ENCODE data around the gene TAF1D.

TAF1D gene

DNA sequence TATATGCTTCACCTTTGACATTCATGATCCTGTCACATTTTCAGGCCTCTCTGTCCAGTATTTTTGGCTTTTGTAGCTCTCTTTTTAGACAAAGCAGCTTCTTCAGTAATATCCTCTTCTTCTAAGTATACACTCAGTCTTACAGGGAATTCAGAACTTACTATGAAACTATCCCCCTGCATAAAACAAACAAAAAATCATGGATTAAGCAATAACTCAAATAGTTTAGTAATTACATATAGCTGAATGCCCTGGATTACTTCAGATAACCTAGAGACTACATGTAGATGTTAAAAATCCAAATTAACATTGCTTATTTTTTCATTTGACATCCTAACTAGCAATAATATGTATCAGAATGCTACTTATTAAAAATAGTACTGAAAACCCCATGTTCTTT lies 5.2 kb downstream of the TAF1D start:
- no peak overlapping the region for H2AFZ ChIP-seq (ENCODE audit: insufficient read depth, low read length, poor library complexity)
- no peaks in the 10 kb centered on the region for H3K4me1 ChIP-seq (ENCODE audit: control insufficient read depth in 1 of 2, insufficient read depth in 2 of 2, low read length in 2 of 2)
- H3K9me3 ChIP-seq (ENCODE audit: insufficient read depth, low read depth, low read length): no peaks in the 10 kb centered on the region
- no peak overlapping the region for H2BK12ac ChIP-seq (ENCODE audit: low read length)
- no peak for DNase-seq
- H4K91ac ChIP-seq (ENCODE audit: low read depth, low read length): no peak overlapping the region
- no peaks in the 10 kb centered on the region for H3K27me3 ChIP-seq (ENCODE audit: insufficient read depth, low read length)
- H3K36me3 ChIP-seq (ENCODE audit: control insufficient read depth in 1 of 2, insufficient read depth in 2 of 2, low read length in 2 of 2): peaks cover 16 to 24% of the 10 kb centered on the region in 2 experiments
- no peak overlapping the region for H3K4me3 ChIP-seq (ENCODE audit: low read depth, low read length)
- H3K79me2 ChIP-seq (ENCODE audit: control insufficient read depth, insufficient read depth, low read length, poor library complexity): peaks cover 9% of the 10 kb centered on the region
- no peak overlapping the region for H2BK5ac ChIP-seq (ENCODE audit: low read depth, low read length, poor library complexity)
- H3K4me2 ChIP-seq (ENCODE audit: low read length): no peak overlapping the region
- H4K12ac ChIP-seq (ENCODE audit: low read depth, low read length): no peak overlapping the region
- no peak overlapping the region for H3K23ac ChIP-seq (ENCODE audit: low read length)
- no peak overlapping the region for H3K4ac ChIP-seq (ENCODE audit: low read depth, low read length)
- no peak overlapping the region for H2BK120ac ChIP-seq (ENCODE audit: insufficient read depth, low read length, poor library complexity)
- H3K14ac ChIP-seq (ENCODE audit: low read length): no peak overlapping the region
- H3K79me1 ChIP-seq (ENCODE audit: low read length): peaks cover 7% of the 10 kb centered on the region
- no peak overlapping the region for H2AK5ac ChIP-seq (ENCODE audit: low read length)
- no peak overlapping the region for H4K8ac ChIP-seq (ENCODE audit: low read depth, low read length)
- H3K9ac ChIP-seq (ENCODE audit: low read length): no peak overlapping the region
- no peak overlapping the region for H3K27ac ChIP-seq (ENCODE audit: low read depth, low read length)
- H3K18ac ChIP-seq (ENCODE audit: low read length): no peak overlapping the region

DNA sequence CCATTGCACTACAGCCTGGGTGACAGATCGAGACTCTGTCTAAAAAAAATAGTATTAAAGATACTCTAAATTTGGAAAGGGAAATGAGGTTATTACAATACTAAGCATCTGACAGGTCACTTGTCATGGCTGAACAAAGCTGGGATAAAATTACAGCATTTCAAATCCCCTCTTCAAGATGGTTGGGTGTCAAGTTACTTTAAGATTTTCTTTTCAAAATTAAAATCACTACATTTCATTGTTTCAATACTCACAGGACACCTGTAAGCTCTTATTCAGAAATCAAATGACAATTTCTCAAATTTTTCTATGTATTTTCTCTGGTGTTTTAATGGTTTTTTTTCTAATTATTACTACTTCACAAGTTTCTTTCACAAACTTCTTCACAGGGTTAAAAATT lies 5.7 kb downstream of the TAF1D start:
- no peak overlapping the region for H2BK120ac ChIP-seq (ENCODE audit: insufficient read depth, low read length, poor library complexity)
- no peak overlapping the region for H4K91ac ChIP-seq (ENCODE audit: low read depth, low read length)
- peak overlapping the region; percentile 30 for H4K12ac ChIP-seq (ENCODE audit: low read depth, low read length)
- H4K8ac ChIP-seq (ENCODE audit: low read depth, low read length): no peak overlapping the region
- H3K4me1 ChIP-seq (ENCODE audit: control insufficient read depth in 1 of 2, insufficient read depth in 2 of 2, low read length in 2 of 2): no peaks in the 10 kb centered on the region
- no peak overlapping the region for H2AFZ ChIP-seq (ENCODE audit: insufficient read depth, low read length, poor library complexity)
- no peaks in the 10 kb centered on the region for H3K9me3 ChIP-seq (ENCODE audit: insufficient read depth, low read depth, low read length)
- H2BK5ac ChIP-seq (ENCODE audit: low read depth, low read length, poor library complexity): no peak overlapping the region
- H3K4me2 ChIP-seq (ENCODE audit: low read length): no peak overlapping the region
- DNase-seq: no peak
- H3K79me2 ChIP-seq (ENCODE audit: control insufficient read depth, insufficient read depth, low read length, poor library complexity): peaks cover 4% of the 10 kb centered on the region
- H2BK12ac ChIP-seq (ENCODE audit: low read length): no peak overlapping the region
- no peak overlapping the region for H3K23ac ChIP-seq (ENCODE audit: low read length)
- H3K4me3 ChIP-seq (ENCODE audit: low read depth, low read length): no peak overlapping the region
- no CpG with 5 or more reads among the region's 1 CpG for WGBS (ENCODE audit: extremely low coverage, insufficient coverage, insufficient read length)
- H2AK5ac ChIP-seq (ENCODE audit: low read length): no peak overlapping the region
- no peak overlapping the region for H3K9ac ChIP-seq (ENCODE audit: low read length)
- peaks cover 16 to 25% of the 10 kb centered on the region in 2 experiments for H3K36me3 ChIP-seq (ENCODE audit: control insufficient read depth in 1 of 2, insufficient read depth in 2 of 2, low read length in 2 of 2)
- peaks cover 3% of the 10 kb centered on the region for H3K79me1 ChIP-seq (ENCODE audit: low read length)
- no peaks in the 10 kb centered on the region for H3K27me3 ChIP-seq (ENCODE audit: insufficient read depth, low read length)
- H3K4ac ChIP-seq (ENCODE audit: low read depth, low read length): no peak overlapping the region
- H3K27ac ChIP-seq (ENCODE audit: low read depth, low read length): no peak overlapping the region
- no peak overlapping the region for H3K14ac ChIP-seq (ENCODE audit: low read length)
- H3K18ac ChIP-seq (ENCODE audit: low read length): no peak overlapping the region

- Histone ChIP-seq H4K91ac (ENCODE audit: low read depth, low read length) (no peak overlapping the region), H3K18ac (ENCODE audit: low read length) (no peak overlapping the region), H3K9me3 (ENCODE audit: insufficient read depth, low read depth, low read length) (no peaks in the 10 kb centered on the region), H3K23ac (ENCODE audit: low read length) (no peak overlapping the region), H2AFZ (ENCODE audit: insufficient read depth, low read length, poor library complexity) (no peak overlapping the region), H3K4me1 (ENCODE audit: control insufficient read depth in 1 of 2, insufficient read depth in 2 of 2, low read length in 2 of 2) (no peaks in the 10 kb centered on the region), H2BK120ac (ENCODE audit: insufficient read depth, low read length, poor library complexity) (no peak overlapping the region), H2BK5ac (ENCODE audit: low read depth, low read length, poor library complexity) (no peak overlapping the region), H3K4me3 (ENCODE audit: low read depth, low read length) (no peak overlapping the region), H3K27ac (ENCODE audit: low read depth, low read length) (no peak overlapping the region), H2BK12ac (ENCODE audit: low read length) (no peak overlapping the region), H3K79me2 (ENCODE audit: control insufficient read depth, insufficient read depth, low read length, poor library complexity) (no peaks in the 10 kb centered on the region), H3K79me1 (ENCODE audit: low read length) (no peaks in the 10 kb centered on the region), H3K4ac (ENCODE audit: low read depth, low read length) (no peak overlapping the region), H3K27me3 (ENCODE audit: insufficient read depth, low read length) (no peaks in the 10 kb centered on the region), H3K14ac (ENCODE audit: low read length) (no peak overlapping the region), H4K8ac (ENCODE audit: low read depth, low read length) (no peak overlapping the region), H3K9ac (ENCODE audit: low read length) (no peak overlapping the region), H2AK5ac (ENCODE audit: low read length) (no peak overlapping the region), H4K12ac (ENCODE audit: low read depth, low read length) (no peak overlapping the region), H3K36me3 (ENCODE audit: control insufficient read depth in 1 of 2, insufficient read depth in 2 of 2, low read length in 2 of 2) (peaks cover 14 to 28% of the 10 kb centered on the region in 2 experiments), H3K4me2 (ENCODE audit: low read length) (no peak overlapping the region)
- WGBS (ENCODE audit: extremely low coverage, insufficient coverage, insufficient read length): no CpG with 5 or more reads among the region's 1 CpG
- no peak for DNase-seq
Observed at GRCh38 chr11:93734427-93735222, 6.7 kb downstream of the TAF1D start.

- no peaks in the 10 kb centered on the region for H3K79me1 ChIP-seq (ENCODE audit: low read length)
- no peak overlapping the region for H4K12ac ChIP-seq (ENCODE audit: low read depth, low read length)
- no peaks in the 10 kb centered on the region for H3K9me3 ChIP-seq (ENCODE audit: insufficient read depth, low read depth, low read length)
- no peak overlapping the region for H3K4me2 ChIP-seq (ENCODE audit: low read length)
- no peak overlapping the region for H3K4ac ChIP-seq (ENCODE audit: low read depth, low read length)
- no peak overlapping the region for H3K23ac ChIP-seq (ENCODE audit: low read length)
- H3K36me3 ChIP-seq (ENCODE audit: control insufficient read depth in 1 of 2, insufficient read depth in 2 of 2, low read length in 2 of 2): peaks cover 15 to 29% of the 10 kb centered on the region in 2 experiments
- no peaks in the 10 kb centered on the region for H3K79me2 ChIP-seq (ENCODE audit: control insufficient read depth, insufficient read depth, low read length, poor library complexity)
- H3K4me1 ChIP-seq (ENCODE audit: control insufficient read depth in 1 of 2, insufficient read depth in 2 of 2, low read length in 2 of 2): no peaks in the 10 kb centered on the region
- H3K4me3 ChIP-seq (ENCODE audit: low read depth, low read length): no peak overlapping the region
- no peak overlapping the region for H4K91ac ChIP-seq (ENCODE audit: low read depth, low read length)
- no peak overlapping the region for H2BK12ac ChIP-seq (ENCODE audit: low read length)
- no peak for DNase-seq
- H2BK120ac ChIP-seq (ENCODE audit: insufficient read depth, low read length, poor library complexity): no peak overlapping the region
- H2AK5ac ChIP-seq (ENCODE audit: low read length): no peak overlapping the region
- no peak overlapping the region for H3K27ac ChIP-seq (ENCODE audit: low read depth, low read length)
- H2BK5ac ChIP-seq (ENCODE audit: low read depth, low read length, poor library complexity): no peak overlapping the region
- no peak overlapping the region for H4K8ac ChIP-seq (ENCODE audit: low read depth, low read length)
- no CpG with 5 or more reads among the region's 6 CpGs for WGBS (ENCODE audit: extremely low coverage, insufficient coverage, insufficient read length)
- H3K14ac ChIP-seq (ENCODE audit: low read length): no peak overlapping the region
- H2AFZ ChIP-seq (ENCODE audit: insufficient read depth, low read length, poor library complexity): no peak overlapping the region
- H3K9ac ChIP-seq (ENCODE audit: low read length): no peak overlapping the region
- H3K18ac ChIP-seq (ENCODE audit: low read length): no peak overlapping the region
- no peaks in the 10 kb centered on the region for H3K27me3 ChIP-seq (ENCODE audit: insufficient read depth, low read length)
Observed at GRCh38 chr11:93733474-93733873, 7.8 kb downstream of the TAF1D start.
